ENCODE data around the gene TENT5A. TPM values are rescaled to one million over a fixed set of nuclear protein-coding genes. Genes with fewer than 3 reads are reported as not detected.

The TENT5A gene
- total RNA-seq, 1 experiment from 2014 or later, result 1.5 TPM

DNA sequence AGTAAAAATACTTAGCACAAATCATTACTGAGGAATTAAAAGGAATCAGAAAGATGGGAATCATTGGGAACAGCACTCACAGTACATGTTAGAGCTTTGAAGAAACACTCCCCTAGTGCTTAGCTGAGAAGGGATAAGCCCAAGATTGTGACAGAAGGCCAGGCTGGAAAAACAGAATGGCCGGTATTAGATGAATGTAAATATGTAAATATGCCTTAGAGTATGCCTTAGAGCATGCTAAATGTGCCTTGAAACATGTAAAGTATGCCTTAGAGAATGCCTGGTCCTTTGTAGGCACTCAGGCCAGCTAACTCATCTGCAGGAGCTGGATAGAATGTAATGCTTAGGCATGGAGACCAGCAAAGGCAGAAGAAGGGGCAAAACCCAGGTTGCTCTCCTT, 10.6 kb upstream of the TENT5A start:
- H3K36me3 ChIP-seq (replicated peaks; ENCODE audit: control insufficient read depth, insufficient read depth, low read length), result no peaks in the 10 kb centered on the region
- no peaks in the 10 kb centered on the region for H3K27me3 ChIP-seq (ENCODE audit: control insufficient read depth, insufficient read depth, low read length)
- H3K4me3 ChIP-seq (ENCODE audit: insufficient read depth, low read depth, low read length), result no peak overlapping the region
- no peak for DNase-seq

- H3K36me3 ChIP-seq (replicated peaks; ENCODE audit: control insufficient read depth, insufficient read depth, low read length), result no peaks in the 10 kb centered on the region
- H3K4me3 ChIP-seq (ENCODE audit: insufficient read depth, low read depth, low read length), result no peak overlapping the region
- H3K27me3 ChIP-seq (ENCODE audit: control insufficient read depth, insufficient read depth, low read length), result no peaks in the 10 kb centered on the region
- DNase-seq, result no peak
These were observed 10.1 kb upstream of the TENT5A start for GRCh38 chr6:81762606-81763005.

DNA sequence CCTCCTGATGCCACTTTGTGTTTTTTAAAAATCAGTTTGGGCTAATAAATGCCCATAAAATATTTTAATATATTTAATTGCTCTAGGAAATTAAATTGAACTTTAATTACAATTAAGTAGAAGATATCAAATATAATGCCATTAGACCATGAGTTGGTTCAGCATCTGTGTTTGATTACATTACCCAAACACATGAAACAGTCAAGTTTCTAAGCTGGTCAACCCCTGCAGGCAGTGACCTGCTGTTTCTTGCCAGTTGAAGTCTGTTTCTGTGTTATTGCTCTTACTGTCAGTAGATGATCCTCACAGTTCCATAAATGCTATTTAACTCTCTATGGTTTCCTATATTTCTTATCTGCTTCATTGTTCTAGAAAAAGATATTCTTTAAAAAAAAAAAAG, 9.7 kb upstream of the TENT5A start:
- Histone ChIP-seq H3K27me3 (ENCODE audit: control insufficient read depth, insufficient read depth, low read length) (no peaks in the 10 kb centered on the region), H3K36me3 (replicated peaks; ENCODE audit: control insufficient read depth, insufficient read depth, low read length) (no peaks in the 10 kb centered on the region), H3K4me3 (ENCODE audit: insufficient read depth, low read depth, low read length) (no peak overlapping the region)
- no peak for DNase-seq

GRCh38 chr6:81761197-81761596, 8.7 kb upstream of the TENT5A start:
- no peak overlapping the region for H3K4me3 ChIP-seq (ENCODE audit: insufficient read depth, low read depth, low read length)
- no peaks in the 10 kb centered on the region for H3K27me3 ChIP-seq (ENCODE audit: control insufficient read depth, insufficient read depth, low read length)
- H3K36me3 ChIP-seq (replicated peaks; ENCODE audit: control insufficient read depth, insufficient read depth, low read length), result no peaks in the 10 kb centered on the region
- no peak for DNase-seq

GRCh38 chr6:81759782-81760181, 7.3 kb upstream of the TENT5A start:
- Histone ChIP-seq H3K36me3 (replicated peaks; ENCODE audit: control insufficient read depth, insufficient read depth, low read length) (no peaks in the 10 kb centered on the region), H3K27me3 (ENCODE audit: control insufficient read depth, insufficient read depth, low read length) (no peaks in the 10 kb centered on the region; the same call in none of the 2 replicates), H3K4me3 (ENCODE audit: insufficient read depth, low read depth, low read length) (no peak overlapping the region)
- no peak for DNase-seq

DNA sequence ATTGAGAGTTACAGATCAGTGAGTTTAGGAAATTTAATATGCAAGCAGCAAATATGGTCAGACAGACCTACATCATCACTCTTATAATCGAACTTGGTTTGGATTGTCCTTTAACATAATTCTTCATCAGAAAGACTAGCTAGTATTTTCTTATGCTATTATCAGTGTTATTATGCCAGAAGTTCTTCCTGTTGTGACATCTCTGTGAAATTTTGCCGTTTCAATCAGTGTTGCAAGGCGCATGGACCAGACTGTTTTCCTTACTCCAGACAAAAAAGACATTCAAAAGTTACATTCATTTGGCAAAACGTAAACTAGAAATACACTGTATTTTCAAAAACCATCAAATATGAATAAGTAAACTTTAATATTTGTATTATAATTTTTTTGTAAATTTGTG, 5.7 kb upstream of the TENT5A start:
- DNase-seq, result no peak
- no peak overlapping the region for H3K4me3 ChIP-seq (ENCODE audit: insufficient read depth, low read depth, low read length)
- H3K36me3 ChIP-seq (replicated peaks; ENCODE audit: control insufficient read depth, insufficient read depth, low read length), result no peaks in the 10 kb centered on the region
- H3K27me3 ChIP-seq (ENCODE audit: control insufficient read depth, insufficient read depth, low read length), result peaks cover 10% of the 10 kb centered on the region

GRCh38 chr6:81756690-81757089, 4.2 kb upstream of the TENT5A start:
- Histone ChIP-seq H3K27me3 (ENCODE audit: control insufficient read depth, insufficient read depth, low read length) (peaks cover 13% of the 10 kb centered on the region), H3K36me3 (replicated peaks; ENCODE audit: control insufficient read depth, insufficient read depth, low read length) (no peaks in the 10 kb centered on the region), H3K4me3 (ENCODE audit: insufficient read depth, low read depth, low read length) (no peak overlapping the region)
- no peak for DNase-seq

DNA sequence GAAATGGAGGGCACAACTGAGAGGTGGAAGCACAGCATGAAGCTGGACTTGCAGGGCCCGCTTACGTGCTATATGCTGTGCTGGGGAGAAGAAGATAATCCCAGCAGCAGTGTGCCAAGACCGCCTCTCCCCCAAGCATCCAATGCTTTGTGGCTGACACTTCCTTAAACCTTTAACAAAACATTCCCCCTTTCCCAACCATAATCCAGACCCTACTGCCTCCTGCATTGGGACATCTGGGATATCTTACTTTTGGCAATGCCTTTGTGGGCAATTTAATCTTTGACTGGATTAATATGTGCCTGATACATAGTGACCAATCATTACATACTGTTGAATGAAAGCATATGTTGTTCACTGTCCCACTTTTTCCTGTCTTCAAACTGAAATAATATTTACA, 3.1 kb upstream of the TENT5A start:
- H3K27me3 ChIP-seq (ENCODE audit: control insufficient read depth, insufficient read depth, low read length), result peaks cover 25% of the 10 kb centered on the region
- no peak overlapping the region for H3K4me3 ChIP-seq (ENCODE audit: insufficient read depth, low read depth, low read length)
- no peak for DNase-seq
- no peaks in the 10 kb centered on the region for H3K36me3 ChIP-seq (replicated peaks; ENCODE audit: control insufficient read depth, insufficient read depth, low read length)

GRCh38 chr6:81754906-81755305, 2.4 kb upstream of the TENT5A start:
- Histone ChIP-seq H3K27me3 (ENCODE audit: control insufficient read depth, insufficient read depth, low read length) (peaks cover 25% of the 10 kb centered on the region), H3K4me3 (ENCODE audit: insufficient read depth, low read depth, low read length) (no peak overlapping the region), H3K36me3 (replicated peaks; ENCODE audit: control insufficient read depth, insufficient read depth, low read length) (no peaks in the 10 kb centered on the region)
- DNase-seq, result no peak

DNA sequence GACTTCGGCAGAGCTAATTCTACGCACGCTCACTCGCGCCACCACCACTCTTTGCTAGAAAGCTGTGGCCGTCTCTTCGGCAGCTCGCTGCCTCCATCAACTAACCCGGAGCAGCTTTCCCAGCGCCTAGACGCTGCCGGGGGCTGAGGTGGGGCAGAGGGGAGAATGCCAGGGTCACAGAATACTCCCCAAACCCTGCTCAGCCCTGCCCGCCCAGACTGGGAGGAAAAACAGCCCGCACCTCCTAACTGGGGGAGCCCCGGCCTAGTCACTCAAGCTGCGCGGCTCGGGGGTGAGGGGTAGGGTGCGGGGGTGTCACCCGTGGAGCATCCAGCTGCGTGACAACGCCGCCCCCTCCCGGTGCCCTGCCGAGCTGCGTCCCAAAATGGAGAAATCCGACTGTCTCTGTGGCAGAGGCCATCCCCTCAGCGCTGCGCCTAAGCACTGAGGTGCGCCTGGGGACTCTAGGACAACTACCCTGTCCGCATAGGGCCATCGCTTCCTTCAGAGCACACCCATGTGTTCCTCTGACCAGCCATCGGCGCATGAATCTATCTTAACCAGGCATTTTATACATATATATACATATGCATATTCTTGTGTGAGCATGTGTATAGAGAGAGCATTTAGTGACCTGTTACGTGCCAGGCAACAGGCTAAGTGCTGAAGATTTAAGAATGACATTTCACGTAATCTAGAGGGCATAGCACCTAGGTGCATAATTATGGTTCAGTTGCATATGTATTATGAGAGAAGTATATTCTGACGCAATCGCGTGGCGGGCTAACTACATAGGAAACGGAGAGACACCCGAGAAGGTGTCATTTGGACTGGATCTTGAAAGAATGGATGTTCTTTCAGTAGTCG, 1.5 kb upstream of the TENT5A start:
- peaks cover 25% of the 10 kb centered on the region for H3K27me3 ChIP-seq (ENCODE audit: control insufficient read depth, insufficient read depth, low read length)
- peak; percentile 57 for DNase-seq
- no peaks in the 10 kb centered on the region for H3K36me3 ChIP-seq (replicated peaks; ENCODE audit: control insufficient read depth, insufficient read depth, low read length)
- H3K4me3 ChIP-seq (ENCODE audit: insufficient read depth, low read depth, low read length), result peak overlapping the region; percentile 74

- peaks cover 25% of the 10 kb centered on the region for H3K27me3 ChIP-seq (ENCODE audit: control insufficient read depth, insufficient read depth, low read length)
- peak; percentile 77 for DNase-seq
- H3K4me3 ChIP-seq (ENCODE audit: insufficient read depth, low read depth, low read length), result peak overlapping the region; percentile 74
- H3K36me3 ChIP-seq (replicated peaks; ENCODE audit: control insufficient read depth, insufficient read depth, low read length), result no peaks in the 10 kb centered on the region
These were observed 635 bp upstream of the TENT5A start for GRCh38 chr6:81752921-81753710.

DNA sequence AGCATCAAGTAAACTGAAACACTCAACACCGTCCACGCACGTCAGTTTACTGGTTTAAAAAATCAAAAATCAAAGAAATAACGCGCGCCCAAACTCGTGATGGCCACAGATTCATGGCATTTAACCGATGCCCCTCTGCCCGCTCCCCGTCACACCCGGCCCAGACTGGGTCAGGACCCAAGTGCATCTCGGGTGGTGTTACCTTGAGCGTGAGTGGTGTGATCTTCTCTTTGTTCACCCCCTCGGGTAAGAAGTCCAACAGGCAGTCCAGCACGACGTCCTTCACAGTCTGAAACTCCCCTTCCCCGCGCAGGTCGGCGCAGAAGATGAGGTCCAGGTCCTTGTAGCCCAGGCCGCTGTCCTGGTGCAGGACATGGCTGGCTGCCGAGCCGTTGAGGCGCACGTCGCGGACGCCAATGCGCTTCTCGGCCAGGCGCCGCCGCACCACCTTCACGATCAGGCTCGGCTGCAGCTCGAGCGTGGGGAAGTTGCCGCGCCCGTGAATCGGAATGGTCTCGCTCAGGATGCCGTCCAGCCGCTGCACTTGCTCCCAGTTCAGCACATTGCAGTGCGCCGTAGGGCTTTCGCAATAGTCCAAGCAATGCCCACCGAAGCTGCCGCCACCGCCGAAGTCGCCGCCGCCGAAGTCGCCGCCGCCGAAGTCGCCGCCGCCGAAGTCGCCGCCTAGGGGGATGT, 945 bp downstream of the TENT5A start:
- DNase-seq, result peak; percentile 35
- Histone ChIP-seq H3K4me3 (ENCODE audit: insufficient read depth, low read depth, low read length) (peak overlapping the region; percentile 74), H3K36me3 (replicated peaks; ENCODE audit: control insufficient read depth, insufficient read depth, low read length) (no peaks in the 10 kb centered on the region), H3K27me3 (ENCODE audit: control insufficient read depth, insufficient read depth, low read length) (peaks cover 25% of the 10 kb centered on the region)

DNA sequence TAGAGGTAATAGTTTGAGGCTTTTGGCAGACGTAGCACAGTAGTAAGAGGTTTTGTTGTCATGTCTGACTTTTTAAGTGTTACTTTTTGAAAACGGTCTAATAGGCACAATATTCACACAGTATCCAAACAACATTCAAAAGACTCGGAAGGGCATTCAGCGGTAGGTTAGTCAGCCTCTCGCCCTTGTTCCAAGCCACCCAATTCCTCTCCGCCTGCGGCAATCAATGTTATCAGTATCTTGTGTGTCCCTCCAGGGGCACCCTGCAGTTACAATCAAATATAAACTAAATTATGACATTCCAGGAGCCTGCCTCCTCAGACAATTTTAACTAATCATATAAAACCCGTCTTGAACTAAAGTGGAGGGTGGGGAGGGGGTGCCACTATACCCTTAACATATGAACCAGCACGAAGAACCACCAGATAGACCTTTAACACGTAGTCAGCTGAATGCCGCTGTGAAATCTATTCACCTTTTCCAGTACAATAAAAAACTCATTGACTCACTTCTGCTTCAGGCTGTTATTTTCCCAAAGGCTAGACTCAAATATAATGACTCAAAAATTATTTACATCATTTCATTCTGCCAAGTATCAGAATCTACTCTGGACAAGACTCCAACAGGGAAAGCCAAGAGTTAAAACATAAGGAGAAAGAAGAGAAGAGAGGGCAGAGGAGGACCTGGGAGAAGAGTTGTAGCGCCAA, 1.6 kb downstream of the TENT5A start:
- H3K4me3 ChIP-seq (ENCODE audit: insufficient read depth, low read depth, low read length), result peak overlapping the region; percentile 74
- no peak for DNase-seq
- no peaks in the 10 kb centered on the region for H3K36me3 ChIP-seq (replicated peaks; ENCODE audit: control insufficient read depth, insufficient read depth, low read length)
- H3K27me3 ChIP-seq (ENCODE audit: control insufficient read depth, insufficient read depth, low read length), result peaks cover 25% of the 10 kb centered on the region

DNA sequence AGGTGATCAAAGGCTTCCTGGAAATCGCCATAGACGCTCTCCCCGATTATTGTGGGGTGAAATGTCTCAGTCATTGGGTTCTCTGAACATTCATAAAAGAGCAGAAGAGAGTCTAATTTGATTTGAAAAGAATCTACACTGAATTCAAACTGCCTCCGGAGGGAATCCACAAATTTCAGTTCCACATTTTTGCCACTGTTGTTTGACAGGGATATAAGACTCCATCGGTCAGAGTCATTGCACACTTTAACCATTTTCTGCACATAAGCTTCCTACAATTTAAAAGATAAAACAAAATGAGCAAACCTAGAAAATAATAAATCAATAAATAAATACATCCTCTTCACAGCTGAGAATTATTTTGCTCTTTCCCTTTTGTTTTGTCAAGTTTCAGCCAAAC, 2.3 kb downstream of the TENT5A start:
- no peak overlapping the region for H3K4me3 ChIP-seq (ENCODE audit: insufficient read depth, low read depth, low read length)
- DNase-seq, result no peak
- peaks cover 25% of the 10 kb centered on the region for H3K27me3 ChIP-seq (ENCODE audit: control insufficient read depth, insufficient read depth, low read length)

More for the DNA sequence above, 2.3 kb downstream of the TENT5A start:
- no peaks in the 10 kb centered on the region for H3K36me3 ChIP-seq (replicated peaks; ENCODE audit: control insufficient read depth, insufficient read depth, low read length)

Measured in H7 (cell line).